ENCODE results near the gene MAP2K3. TPM values are rescaled to one million over a fixed set of nuclear protein-coding genes. Genes with fewer than 3 reads are reported as not detected.
A peak's percentile ranks its signal among the peaks of the same experiment; 100 is the strongest.

The MAP2K3 gene
- total RNA-seq, 3 donors from 2014 or later, result 46.0 to 75.5 (median 67.1) TPM

GRCh38 chr17:21352221-21352980 lies 67.9 kb downstream of the MAP2K3 start:
- intact Hi-C loops (cut with DNase I, micrococcal nuclease), result no loop called here
- no peak for ATAC-seq

GRCh38 chr17:21352981-21353265 lies 68.4 kb downstream of the MAP2K3 start:
- ATAC-seq (no peak), DNase-seq (peak in 1 of 3 donors; percentile 36)
- intact Hi-C loops (cut with DNase I, micrococcal nuclease), result no loop called here
- no peak for TF ChIP-seq CTCF (IDR thresholded peaks at IDR 0.05)
- Histone ChIP-seq H3K36me3 (ENCODE audit: low read depth) (no peaks in the 10 kb centered on the region), H3K4me1 (ENCODE audit: low read depth) (no peaks in the 10 kb centered on the region), H3K9me3 (no peaks in the 10 kb centered on the region), H3K4me3 (no peak overlapping the region)

More at GRCh38 chr17:21352221-21352980, 67.9 kb downstream of the MAP2K3 start:
- TF ChIP-seq CTCF (IDR thresholded peaks at IDR 0.05), result no peak
- H3K4me3 ChIP-seq, result no peak overlapping the region
- no peak for DNase-seq
- H3K36me3 ChIP-seq (ENCODE audit: low read depth), result no peaks in the 10 kb centered on the region
- H3K4me1 ChIP-seq (ENCODE audit: low read depth), result no peaks in the 10 kb centered on the region
- no peaks in the 10 kb centered on the region for H3K9me3 ChIP-seq

GRCh38 chr17:21353326-21354010 lies 69.0 kb downstream of the MAP2K3 start:
- Histone ChIP-seq H3K36me3 (ENCODE audit: low read depth) (no peaks in the 10 kb centered on the region), H3K4me1 (ENCODE audit: low read depth) (no peaks in the 10 kb centered on the region), H3K9me3 (no peaks in the 10 kb centered on the region), H3K4me3 (no peak overlapping the region)
- ATAC-seq (no peak), DNase-seq (peak in 1 of 3 donors; percentile 4)
- TF ChIP-seq CTCF (IDR thresholded peaks at IDR 0.05), result no peak
- intact Hi-C loops (cut with DNase I, micrococcal nuclease), result no loop called here

DNA sequence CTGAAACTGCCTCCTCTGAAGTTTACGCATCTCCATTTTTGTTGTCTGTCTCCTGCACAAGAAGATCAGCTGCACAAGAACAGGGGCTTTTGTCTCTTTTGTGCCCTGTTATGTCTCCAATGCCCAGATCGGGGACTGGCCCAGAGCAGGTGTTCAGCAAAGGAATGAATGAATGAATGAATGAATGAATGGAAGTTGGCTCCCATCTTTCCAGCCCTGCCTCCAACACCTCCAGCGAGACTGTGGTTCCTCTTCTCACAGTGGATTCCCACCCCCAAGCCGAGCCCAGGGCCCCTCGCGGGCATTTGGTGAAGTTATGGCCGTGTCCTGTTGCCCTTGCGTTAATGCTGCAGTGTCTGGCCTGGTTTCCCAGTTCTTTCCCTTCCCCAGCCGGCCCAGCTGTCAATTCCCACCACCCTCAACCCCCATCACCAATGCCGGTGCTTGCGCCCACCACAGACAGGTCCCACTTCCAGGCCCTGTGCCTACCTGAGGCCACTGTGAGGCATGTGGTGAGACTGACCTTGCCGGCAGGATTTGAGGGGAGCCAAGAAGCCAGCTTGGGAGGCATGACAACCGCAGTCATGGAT lies 70.4 kb downstream of the MAP2K3 start:
- intact Hi-C loops (cut with DNase I, micrococcal nuclease), result no loop called here
- Histone ChIP-seq H3K4me3 (no peak overlapping the region), H3K4me1 (ENCODE audit: low read depth) (no peaks in the 10 kb centered on the region), H3K36me3 (ENCODE audit: low read depth) (no peaks in the 10 kb centered on the region), H3K9me3 (no peaks in the 10 kb centered on the region)
- ATAC-seq (no peak), DNase-seq (peak in 1 of 3 donors; percentile 36)
- TF ChIP-seq CTCF (IDR thresholded peaks at IDR 0.05), result no peak

GRCh38 chr17:21355586-21355985 lies 71.1 kb downstream of the MAP2K3 start:
- Histone ChIP-seq H3K4me3 (no peak overlapping the region), H3K9me3 (no peaks in the 10 kb centered on the region), H3K4me1 (ENCODE audit: low read depth) (no peaks in the 10 kb centered on the region), H3K36me3 (ENCODE audit: low read depth) (no peaks in the 10 kb centered on the region)
- ATAC-seq (no peak), DNase-seq (peak in 1 of 3 donors; percentile 25)
- intact Hi-C loops (cut with DNase I, micrococcal nuclease), result no loop called here
- TF ChIP-seq CTCF (IDR thresholded peaks at IDR 0.05), result no peak

Data from mucosa of descending colon (tissue), 3 donors.